B cell (primary cell): ENCODE measurements around the gene PPEF2.

ENCODE experiments used
- EZH2 ChIP-seq: IDR thresholded peaks from 2 replicates; pipeline ENCODE4 v1.6.1; 2012; ENCODE audit warnings: borderline replicate concordance, low read depth, mild to moderate bottlenecking, moderate library complexity, low read length; ENCODE audit not compliant: insufficient read depth, poor library complexity, severe bottlenecking
- TF ChIP-seq, protein P1 (sequence below): fragments of 200-600 bp; IDR thresholded peaks from one replicate; pipeline ENCODE4 v1.8.0; 2022; ENCODE audit warnings: antibody characterized with exemption, mild to moderate bottlenecking

- TF ChIP-seq, protein P1, sequence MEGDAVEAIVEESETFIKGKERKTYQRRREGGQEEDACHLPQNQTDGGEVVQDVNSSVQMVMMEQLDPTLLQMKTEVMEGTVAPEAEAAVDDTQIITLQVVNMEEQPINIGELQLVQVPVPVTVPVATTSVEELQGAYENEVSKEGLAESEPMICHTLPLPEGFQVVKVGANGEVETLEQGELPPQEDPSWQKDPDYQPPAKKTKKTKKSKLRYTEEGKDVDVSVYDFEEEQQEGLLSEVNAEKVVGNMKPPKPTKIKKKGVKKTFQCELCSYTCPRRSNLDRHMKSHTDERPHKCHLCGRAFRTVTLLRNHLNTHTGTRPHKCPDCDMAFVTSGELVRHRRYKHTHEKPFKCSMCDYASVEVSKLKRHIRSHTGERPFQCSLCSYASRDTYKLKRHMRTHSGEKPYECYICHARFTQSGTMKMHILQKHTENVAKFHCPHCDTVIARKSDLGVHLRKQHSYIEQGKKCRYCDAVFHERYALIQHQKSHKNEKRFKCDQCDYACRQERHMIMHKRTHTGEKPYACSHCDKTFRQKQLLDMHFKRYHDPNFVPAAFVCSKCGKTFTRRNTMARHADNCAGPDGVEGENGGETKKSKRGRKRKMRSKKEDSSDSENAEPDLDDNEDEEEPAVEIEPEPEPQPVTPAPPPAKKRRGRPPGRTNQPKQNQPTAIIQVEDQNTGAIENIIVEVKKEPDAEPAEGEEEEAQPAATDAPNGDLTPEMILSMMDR: no peak
- no peak for TF ChIP-seq EZH2
Measured at GRCh38 chr4:75834772-75835154, 67.5 kb downstream of the PPEF2 start.
